GM23248 (cell line): ENCODE results near the gene ZDHHC6.

Experiments
- EZH2 ChIP-seq: fragments of 200-600 bp; sonication (generic); IDR thresholded peaks from 2 replicates; pipeline ENCODE4 v1.6.1; 2018; ENCODE audit warnings: antibody characterized with exemption, mild to moderate bottlenecking; ENCODE audit not compliant: insufficient read depth, poor library complexity, severe bottlenecking
- EZH2phosphoT487 ChIP-seq: fragments of 200-600 bp; sonication (generic); IDR thresholded peaks from 2 replicates; pipeline ENCODE4 v1.6.1; 2018; ENCODE audit warnings: antibody characterized with exemption, moderate library complexity, mild to moderate bottlenecking, low read depth; ENCODE audit not compliant: insufficient read depth

GRCh38 chr10:112412696-112413095, 34.0 kb downstream of the ZDHHC6 start:
- TF ChIP-seq EZH2 (no peak), EZH2phosphoT487 (no peak)
